ENCODE measurements around the gene H1-8.
"Not testable (repeated sequence)": the region's sequence is repeated elsewhere in the genome, so short reads cannot be mapped to it uniquely, and the experiment has no call there.

H1-8 gene

GRCh38 chr3:129543156-129543790 lies at the start of gene H1-8:
Gene H1-8, plus strand, starts transcription at chr3:129543175. Its CDS starts 44 bp downstream, at chr3:129543219.
- no peak within 1 kb of the TSS for H3K4me3 ChIP-seq (ENCODE audit: low read depth, low read length)
- no peak for TF ChIP-seq CTCF (IDR thresholded peaks at IDR 0.05; ENCODE audit: insufficient read depth, low read depth, low read length, missing control alignments)

GRCh38 chr3:129493206-129493605 lies 49.8 kb upstream of the H1-8 start:
- DNase-seq (ENCODE audit: low read depth), result no peak
- no peak for TF ChIP-seq CTCF (IDR thresholded peaks at IDR 0.05; ENCODE audit: insufficient read depth, low read depth, low read length, missing control alignments)
- H3K4me3 ChIP-seq (ENCODE audit: low read depth, low read length), result no peak overlapping the region

More at GRCh38 chr3:129543156-129543790, at the start of gene H1-8:
- no peak for DNase-seq (ENCODE audit: low read depth)

GRCh38 chr3:129494499-129494898 lies 48.5 kb upstream of the H1-8 start:
- DNase-seq (ENCODE audit: low read depth); H3K4me3 ChIP-seq (ENCODE audit: low read depth, low read length): not testable (repeated sequence)

GRCh38 chr3:129495006-129495639 lies 47.9 kb upstream of the H1-8 start:
- not testable (repeated sequence) for H3K4me3 ChIP-seq (ENCODE audit: low read depth, low read length); DNase-seq (ENCODE audit: low read depth)

GRCh38 chr3:129497876-129498275 lies 45.1 kb upstream of the H1-8 start:
- DNase-seq (ENCODE audit: low read depth); H3K4me3 ChIP-seq (ENCODE audit: low read depth, low read length): not testable (repeated sequence)

- not testable (repeated sequence) for DNase-seq (ENCODE audit: low read depth); H3K4me3 ChIP-seq (ENCODE audit: low read depth, low read length)
Measured at GRCh38 chr3:129498603-129499488, 44.1 kb upstream of the H1-8 start.

GRCh38 chr3:129499604-129500333 lies 43.2 kb upstream of the H1-8 start:
- DNase-seq (ENCODE audit: low read depth); H3K4me3 ChIP-seq (ENCODE audit: low read depth, low read length): not testable (repeated sequence)

GRCh38 chr3:129500334-129500658 lies 42.7 kb upstream of the H1-8 start:
- H3K4me3 ChIP-seq (ENCODE audit: low read depth, low read length), result no peak overlapping the region
- no peak for TF ChIP-seq CTCF (IDR thresholded peaks at IDR 0.05; ENCODE audit: insufficient read depth, low read depth, low read length, missing control alignments)
- no peak for DNase-seq (ENCODE audit: low read depth)

GRCh38 chr3:129501630-129502029 lies 41.3 kb upstream of the H1-8 start:
- DNase-seq (ENCODE audit: low read depth), result no peak
- no peak for TF ChIP-seq CTCF (IDR thresholded peaks at IDR 0.05; ENCODE audit: insufficient read depth, low read depth, low read length, missing control alignments)
- no peak overlapping the region for H3K4me3 ChIP-seq (ENCODE audit: low read depth, low read length)

Data from GM12865 (cell line).